Subcutaneous adipose tissue (tissue), 4 donors: ENCODE measurements around the gene SIX2. TPM values are rescaled to one million over a fixed set of nuclear protein-coding genes. Genes with fewer than 3 reads are reported as not detected.

Source experiments
- total RNA-seq, 4 donors: library from RNA; depleted of rRNA; stranded (reverse); fragments of >200 nt; gene quantifications; one replicate each; pipeline ENCODE4 v1.1.0, GENCODE V29; 2016
- TF ChIP-seq, protein P1 (sequence below): fragments of 450-650 bp; IDR thresholded peaks from one replicate; pipeline ENCODE4 v1.5.1; 2016; ENCODE audit warnings: low read depth, mild to moderate bottlenecking, control low read depth, antibody characterized with exemption, moderate library complexity

Gene SIX2
- total RNA-seq, 4 donors from 2014 or later, result 1.4 to 3.8 (median 2.3) TPM

DNA sequence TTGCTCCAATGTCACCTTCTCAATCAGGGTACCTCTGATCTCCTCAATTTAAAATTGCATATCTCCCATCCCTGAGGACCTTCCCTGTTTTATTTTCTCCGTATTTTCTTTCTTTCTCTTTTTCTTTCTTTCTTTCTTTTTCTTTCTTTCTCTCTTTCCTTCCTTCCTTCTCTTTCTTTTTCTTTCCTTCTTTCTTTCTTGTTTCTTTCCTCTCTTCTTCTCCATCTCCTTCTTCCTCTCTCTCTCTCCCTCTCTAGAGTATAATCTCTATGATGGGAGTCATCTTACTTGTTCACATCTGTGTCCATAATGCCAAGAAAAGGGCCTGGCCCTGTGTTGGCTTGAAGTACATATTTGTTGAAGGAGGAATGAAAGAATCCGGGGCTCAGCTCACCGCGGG lies 21.3 kb upstream of the SIX2 start:
- TF ChIP-seq, protein P1, sequence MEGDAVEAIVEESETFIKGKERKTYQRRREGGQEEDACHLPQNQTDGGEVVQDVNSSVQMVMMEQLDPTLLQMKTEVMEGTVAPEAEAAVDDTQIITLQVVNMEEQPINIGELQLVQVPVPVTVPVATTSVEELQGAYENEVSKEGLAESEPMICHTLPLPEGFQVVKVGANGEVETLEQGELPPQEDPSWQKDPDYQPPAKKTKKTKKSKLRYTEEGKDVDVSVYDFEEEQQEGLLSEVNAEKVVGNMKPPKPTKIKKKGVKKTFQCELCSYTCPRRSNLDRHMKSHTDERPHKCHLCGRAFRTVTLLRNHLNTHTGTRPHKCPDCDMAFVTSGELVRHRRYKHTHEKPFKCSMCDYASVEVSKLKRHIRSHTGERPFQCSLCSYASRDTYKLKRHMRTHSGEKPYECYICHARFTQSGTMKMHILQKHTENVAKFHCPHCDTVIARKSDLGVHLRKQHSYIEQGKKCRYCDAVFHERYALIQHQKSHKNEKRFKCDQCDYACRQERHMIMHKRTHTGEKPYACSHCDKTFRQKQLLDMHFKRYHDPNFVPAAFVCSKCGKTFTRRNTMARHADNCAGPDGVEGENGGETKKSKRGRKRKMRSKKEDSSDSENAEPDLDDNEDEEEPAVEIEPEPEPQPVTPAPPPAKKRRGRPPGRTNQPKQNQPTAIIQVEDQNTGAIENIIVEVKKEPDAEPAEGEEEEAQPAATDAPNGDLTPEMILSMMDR, result no peak

DNA sequence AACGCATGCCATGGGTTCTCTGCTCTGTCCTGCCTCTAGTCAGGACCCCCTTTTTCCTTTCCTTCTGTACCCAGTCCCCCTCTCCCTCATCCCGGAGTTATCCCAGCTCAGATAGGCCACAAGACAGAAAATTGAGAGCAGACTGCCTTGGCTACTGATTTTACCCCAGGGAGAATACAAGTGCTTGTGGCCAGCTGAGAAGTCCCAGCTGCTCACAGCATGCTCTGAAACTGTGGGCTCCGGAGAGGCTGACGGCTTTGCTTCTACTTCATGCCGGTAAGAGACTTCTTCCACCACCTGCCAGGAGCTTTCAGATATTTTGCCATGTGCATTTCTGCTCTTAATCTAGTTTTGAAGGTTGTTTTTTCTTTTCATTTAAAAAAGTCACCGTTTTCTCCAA lies 20.0 kb upstream of the SIX2 start:
- TF ChIP-seq, protein P1, result no peak

DNA sequence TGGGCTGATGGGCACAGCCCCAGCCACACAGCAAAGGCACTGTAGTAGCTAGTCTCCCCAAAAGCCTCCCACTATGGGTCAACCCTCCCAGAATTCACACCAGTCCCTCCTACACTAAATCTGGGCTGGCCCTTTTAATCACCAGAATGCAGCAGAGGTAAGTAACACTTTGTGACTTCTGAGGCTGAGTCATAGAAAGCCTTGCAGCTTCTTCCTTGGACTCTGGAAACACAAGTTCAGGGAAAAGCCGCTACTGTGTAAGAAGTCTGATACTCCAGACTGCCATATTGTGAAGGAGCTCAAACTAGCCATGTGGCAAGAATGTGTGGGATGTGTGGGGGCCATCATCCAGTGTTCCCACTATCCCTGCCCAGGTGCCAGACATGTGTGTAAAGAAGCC lies 19.0 kb upstream of the SIX2 start:
- TF ChIP-seq, protein P1, result no peak

DNA sequence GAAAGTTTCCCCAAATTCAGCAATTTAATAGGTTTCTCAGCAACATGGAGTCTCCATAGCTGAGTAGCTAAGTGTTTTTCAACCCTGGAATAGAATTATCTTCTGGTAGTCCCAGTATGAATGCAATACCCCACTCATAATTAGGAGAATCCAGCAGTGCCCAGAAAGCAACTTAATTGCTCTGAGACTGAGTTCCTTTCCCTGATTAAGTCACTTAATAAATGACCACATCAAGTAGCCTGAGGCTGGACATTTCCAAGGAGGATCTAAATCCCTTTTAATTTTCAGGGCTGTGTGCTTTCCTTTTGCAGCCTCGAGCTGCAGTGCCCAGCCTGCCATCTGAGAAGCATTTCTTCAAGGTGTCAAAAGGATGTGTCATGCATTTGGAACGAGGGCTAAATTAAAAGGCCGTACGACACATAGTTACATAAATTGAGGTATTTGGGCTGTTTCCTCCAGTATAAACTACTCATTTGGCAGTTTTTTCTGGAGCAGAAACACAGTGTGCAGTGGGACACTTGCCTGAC lies 17.7 kb upstream of the SIX2 start:
- TF ChIP-seq, protein P1, result no peak

DNA sequence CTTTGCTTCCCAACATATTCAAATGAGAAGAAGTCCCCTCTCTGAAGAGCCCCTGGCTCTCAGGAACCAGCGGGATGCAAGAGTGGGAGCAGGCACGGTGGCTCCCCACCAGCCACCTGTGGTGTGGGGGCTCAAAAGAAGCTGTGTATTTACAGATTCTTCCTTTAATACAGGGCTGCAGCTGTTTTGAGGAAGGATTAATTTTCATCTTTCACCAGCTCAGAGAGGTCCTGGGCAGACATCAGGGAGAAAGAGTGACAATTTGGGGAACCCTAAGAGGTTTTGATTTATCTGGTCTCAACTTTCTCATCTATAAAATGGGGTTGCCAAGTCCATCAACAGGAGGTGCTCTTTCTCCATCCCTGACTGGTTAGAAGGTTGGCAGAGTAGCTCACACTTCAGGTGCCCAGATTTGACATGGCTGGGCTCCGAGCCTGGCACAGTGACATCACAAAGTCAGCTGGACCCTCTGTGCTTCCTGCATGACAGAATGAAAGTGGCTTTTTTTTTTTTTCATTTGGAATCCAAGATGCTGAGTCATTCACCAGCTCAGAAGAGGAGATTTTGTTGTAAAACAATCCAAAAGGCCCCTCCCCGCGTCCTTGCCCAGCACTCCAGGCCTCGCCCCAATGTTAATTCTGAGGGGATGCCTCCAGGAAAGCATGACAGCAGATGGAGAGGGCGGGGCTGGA lies 15.5 kb upstream of the SIX2 start:
- TF ChIP-seq, protein P1, result no peak

DNA sequence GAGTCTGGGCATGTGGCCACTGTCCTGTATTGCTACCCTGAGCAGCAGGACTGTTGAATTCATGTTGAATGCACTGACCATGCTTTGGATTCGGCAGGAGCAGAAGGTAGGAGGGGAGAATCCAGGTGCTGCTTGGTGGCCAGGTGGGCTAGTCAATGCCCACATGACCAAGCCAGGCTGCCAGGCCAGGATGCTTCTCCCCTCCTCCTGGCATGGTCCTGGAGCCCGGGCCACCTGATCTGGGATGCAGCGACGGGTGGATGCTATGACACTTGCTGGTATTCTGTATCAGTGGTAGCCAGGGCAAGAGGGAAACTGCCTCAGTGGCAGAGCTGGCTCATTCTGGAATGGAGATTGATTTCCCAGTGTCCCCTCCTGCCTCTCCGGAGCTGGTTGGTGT lies 14.8 kb upstream of the SIX2 start:
- TF ChIP-seq, protein P1, result no peak

DNA sequence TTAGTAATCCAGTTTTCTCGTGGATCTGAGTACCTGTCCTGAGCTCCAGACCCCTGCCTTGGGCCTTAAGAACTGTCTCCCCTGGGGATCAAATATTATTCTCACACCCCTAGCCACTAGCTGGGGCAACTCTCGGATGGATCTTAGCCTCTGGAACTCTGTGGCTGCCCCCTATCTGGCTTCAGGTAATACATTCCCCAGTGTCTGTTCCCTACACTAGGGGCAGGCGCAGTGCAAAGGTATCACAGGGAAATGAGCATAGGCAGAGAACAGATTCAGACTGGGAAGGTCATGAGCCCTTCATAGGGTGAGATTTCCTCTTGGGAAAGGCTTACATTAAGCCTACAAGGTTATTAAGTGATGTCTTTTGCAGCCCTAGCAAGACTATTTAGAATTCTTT lies 11.2 kb upstream of the SIX2 start:
- TF ChIP-seq, protein P1, result no peak
